ENCODE measurements around the gene INHBC.
A peak's percentile ranks its signal among the peaks of the same experiment; 100 is the strongest.

The INHBC gene

DNA sequence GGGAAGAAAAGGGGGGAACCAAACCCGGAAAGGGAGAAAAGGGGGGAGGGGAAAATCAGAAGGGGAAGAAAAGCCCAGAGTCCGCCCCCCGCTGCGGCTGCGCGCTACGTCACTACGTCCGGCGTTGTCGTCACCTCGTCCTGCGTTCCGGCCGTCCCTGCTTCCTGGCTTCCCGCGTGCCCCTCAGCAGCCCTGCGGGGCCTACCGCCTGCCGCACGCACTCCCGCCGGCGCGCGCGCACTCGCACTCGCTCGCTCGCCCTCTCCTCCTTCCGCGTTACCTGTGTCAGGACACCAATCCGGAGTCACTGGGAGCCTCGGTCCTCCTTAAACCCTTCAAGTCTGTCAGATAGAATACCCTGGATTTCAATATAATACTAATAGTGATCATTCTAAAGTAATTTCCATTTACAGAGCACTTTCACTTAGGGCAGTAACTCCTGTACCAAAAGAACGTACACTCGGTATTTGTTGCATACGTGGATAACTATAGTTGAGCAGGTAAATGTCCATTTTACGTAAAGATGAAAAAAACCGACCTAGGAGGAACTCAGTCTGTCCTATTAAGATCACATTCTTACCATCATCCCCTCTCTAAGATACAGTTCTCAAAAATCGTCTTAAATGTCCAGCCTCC, 3.5 kb upstream of the INHBC start, which contains the start of gene R3HDM2:
TSS of gene R3HDM2 (minus strand) at position 113 of the 636 bp plus-strand sequence. CDS start 120,615 bp downstream, outside the sequence.
- TF ChIP-seq, protein P1, sequence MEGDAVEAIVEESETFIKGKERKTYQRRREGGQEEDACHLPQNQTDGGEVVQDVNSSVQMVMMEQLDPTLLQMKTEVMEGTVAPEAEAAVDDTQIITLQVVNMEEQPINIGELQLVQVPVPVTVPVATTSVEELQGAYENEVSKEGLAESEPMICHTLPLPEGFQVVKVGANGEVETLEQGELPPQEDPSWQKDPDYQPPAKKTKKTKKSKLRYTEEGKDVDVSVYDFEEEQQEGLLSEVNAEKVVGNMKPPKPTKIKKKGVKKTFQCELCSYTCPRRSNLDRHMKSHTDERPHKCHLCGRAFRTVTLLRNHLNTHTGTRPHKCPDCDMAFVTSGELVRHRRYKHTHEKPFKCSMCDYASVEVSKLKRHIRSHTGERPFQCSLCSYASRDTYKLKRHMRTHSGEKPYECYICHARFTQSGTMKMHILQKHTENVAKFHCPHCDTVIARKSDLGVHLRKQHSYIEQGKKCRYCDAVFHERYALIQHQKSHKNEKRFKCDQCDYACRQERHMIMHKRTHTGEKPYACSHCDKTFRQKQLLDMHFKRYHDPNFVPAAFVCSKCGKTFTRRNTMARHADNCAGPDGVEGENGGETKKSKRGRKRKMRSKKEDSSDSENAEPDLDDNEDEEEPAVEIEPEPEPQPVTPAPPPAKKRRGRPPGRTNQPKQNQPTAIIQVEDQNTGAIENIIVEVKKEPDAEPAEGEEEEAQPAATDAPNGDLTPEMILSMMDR (IDR thresholded peaks at IDR 0.05; ENCODE audit: insufficient read depth, low read length, poor library complexity, severe bottlenecking), result no peak
- peak within 1 kb of the TSS; percentile 81 for H3K4me3 ChIP-seq (replicated peaks; ENCODE audit: low read depth, low read length)
- peak; percentile 97 for DNase-seq (ENCODE audit: extremely low read depth, insufficient read length)

DNA sequence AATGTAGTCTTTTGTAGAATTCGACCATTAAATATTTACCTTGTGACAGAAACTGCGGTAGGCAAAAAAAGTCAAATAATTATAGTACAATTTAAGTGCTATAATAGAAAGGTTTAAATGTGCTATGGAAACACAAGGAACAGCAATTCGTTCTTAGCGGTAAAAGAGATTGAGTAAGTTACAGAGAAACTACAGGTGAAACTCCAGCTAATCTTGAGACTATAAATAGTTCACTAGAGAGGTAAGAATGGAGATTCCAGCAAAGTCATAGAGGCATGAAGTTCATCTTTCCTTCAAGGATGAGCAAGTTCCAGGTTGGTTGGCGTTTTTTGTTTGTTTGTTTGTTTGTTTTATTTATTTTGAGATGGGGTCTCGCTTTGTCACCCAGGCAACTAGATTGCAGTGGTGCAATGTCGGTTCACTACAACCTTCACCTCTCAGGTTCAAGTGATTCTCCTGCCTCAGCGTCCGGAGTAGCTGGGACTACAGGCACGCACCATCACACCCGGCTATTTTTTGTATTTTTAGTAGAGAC, 2.9 kb upstream of the INHBC start:
- TF ChIP-seq, protein P1 (IDR thresholded peaks at IDR 0.05; ENCODE audit: insufficient read depth, low read length, poor library complexity, severe bottlenecking), result no peak
- no peaks in the 10 kb centered on the region for H3K36me3 ChIP-seq (ENCODE audit: control insufficient read depth, insufficient read depth, low read length)
- H3K27me3 ChIP-seq (replicated peaks; ENCODE audit: control insufficient read depth, insufficient read depth, low read length), result no peaks in the 10 kb centered on the region
- no peak for DNase-seq (ENCODE audit: extremely low read depth, insufficient read length)
- peak overlapping the region; percentile 81 for H3K4me3 ChIP-seq (replicated peaks; ENCODE audit: low read depth, low read length)

More for the DNA sequence above, 3.5 kb upstream of the INHBC start, which contains the start of gene R3HDM2:
- Histone ChIP-seq H3K27me3 (replicated peaks; ENCODE audit: control insufficient read depth, insufficient read depth, low read length) (no peaks in the 10 kb centered on the region), H3K36me3 (ENCODE audit: control insufficient read depth, insufficient read depth, low read length) (no peaks in the 10 kb centered on the region)

DNA sequence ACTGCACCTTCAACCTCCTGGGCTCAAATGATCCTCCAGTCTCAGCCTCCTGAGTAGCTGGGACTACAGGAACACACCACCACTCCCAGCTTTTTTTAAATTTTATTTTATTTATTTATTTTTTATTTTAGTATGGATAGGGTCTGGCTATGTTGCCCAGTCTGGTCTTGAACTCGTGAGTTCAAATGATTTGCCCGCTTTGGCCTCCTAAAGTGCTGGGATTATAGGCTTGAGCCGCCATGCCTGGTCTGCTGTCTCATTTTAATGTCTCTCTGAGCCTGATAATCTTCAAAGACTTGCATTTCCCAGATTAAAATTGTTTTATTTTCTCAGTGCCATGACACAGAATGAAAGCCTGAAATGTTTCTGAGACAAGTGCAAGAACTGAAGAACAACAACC, 1.2 kb upstream of the INHBC start:
- TF ChIP-seq, protein P1 (IDR thresholded peaks at IDR 0.05; ENCODE audit: insufficient read depth, low read length, poor library complexity, severe bottlenecking), result no peak
- no peak for DNase-seq (ENCODE audit: extremely low read depth, insufficient read length)
- Histone ChIP-seq H3K36me3 (ENCODE audit: control insufficient read depth, insufficient read depth, low read length) (no peaks in the 10 kb centered on the region), H3K4me3 (replicated peaks; ENCODE audit: low read depth, low read length) (no peak overlapping the region), H3K27me3 (replicated peaks; ENCODE audit: control insufficient read depth, insufficient read depth, low read length) (no peaks in the 10 kb centered on the region)

DNA sequence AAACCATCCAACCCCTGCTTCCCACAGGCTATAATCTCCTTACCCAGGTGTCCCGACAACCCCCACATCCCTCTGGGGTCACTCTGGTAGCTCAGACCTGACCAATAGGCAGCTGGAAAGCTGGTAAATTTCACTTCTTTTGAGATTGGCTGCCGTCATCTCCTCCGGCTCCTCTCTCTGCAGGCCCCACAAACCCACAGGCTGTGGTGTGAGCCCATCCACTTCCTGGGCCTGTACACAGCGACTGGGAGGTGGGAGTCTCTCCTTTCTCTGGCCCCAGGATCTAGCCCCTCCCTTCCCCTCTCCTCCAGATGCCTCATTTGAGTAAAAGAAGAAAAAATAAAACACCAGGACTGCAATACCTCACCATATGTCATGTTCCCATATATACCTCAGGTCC, 709 bp downstream of the INHBC start:
- no peaks in the 10 kb centered on the region for H3K36me3 ChIP-seq (ENCODE audit: control insufficient read depth, insufficient read depth, low read length)
- H3K27me3 ChIP-seq (replicated peaks; ENCODE audit: control insufficient read depth, insufficient read depth, low read length), result no peaks in the 10 kb centered on the region
- no peak for DNase-seq (ENCODE audit: extremely low read depth, insufficient read length)
- H3K4me3 ChIP-seq (replicated peaks; ENCODE audit: low read depth, low read length), result no peak overlapping the region
- TF ChIP-seq, protein P1 (IDR thresholded peaks at IDR 0.05; ENCODE audit: insufficient read depth, low read length, poor library complexity, severe bottlenecking), result no peak

DNA sequence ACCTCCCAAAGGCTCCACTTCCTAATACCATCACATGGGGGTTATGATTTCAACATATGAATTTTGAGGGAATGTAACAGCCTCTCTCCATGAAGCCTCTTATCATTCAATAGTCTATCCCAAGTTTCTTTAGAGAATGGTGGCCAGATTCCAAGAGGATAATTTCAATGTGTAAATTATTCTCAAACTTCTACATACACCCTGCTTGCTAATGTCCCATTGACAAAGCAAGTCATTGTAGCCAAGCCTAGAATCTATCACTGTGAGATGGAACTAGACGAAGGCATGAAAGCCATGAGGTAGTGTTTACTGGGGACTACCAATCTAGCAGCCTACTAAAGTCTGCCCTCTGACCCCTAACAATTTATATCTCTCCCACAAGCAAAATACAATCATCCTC, 3.8 kb downstream of the INHBC start:
- TF ChIP-seq, protein P1 (IDR thresholded peaks at IDR 0.05; ENCODE audit: insufficient read depth, low read length, poor library complexity, severe bottlenecking), result no peak
- no peak for DNase-seq (ENCODE audit: extremely low read depth, insufficient read length)
- H3K27me3 ChIP-seq (replicated peaks; ENCODE audit: control insufficient read depth, insufficient read depth, low read length), result no peaks in the 10 kb centered on the region
- H3K36me3 ChIP-seq (ENCODE audit: control insufficient read depth, insufficient read depth, low read length), result no peaks in the 10 kb centered on the region
- no peak overlapping the region for H3K4me3 ChIP-seq (replicated peaks; ENCODE audit: low read depth, low read length)
